Measurements from ENCODE around the gene EIF4A3.
"Not testable (repeated sequence)": the region's sequence is repeated elsewhere in the genome, so short reads cannot be mapped to it uniquely, and the experiment has no call there.

Gene EIF4A3

DNA sequence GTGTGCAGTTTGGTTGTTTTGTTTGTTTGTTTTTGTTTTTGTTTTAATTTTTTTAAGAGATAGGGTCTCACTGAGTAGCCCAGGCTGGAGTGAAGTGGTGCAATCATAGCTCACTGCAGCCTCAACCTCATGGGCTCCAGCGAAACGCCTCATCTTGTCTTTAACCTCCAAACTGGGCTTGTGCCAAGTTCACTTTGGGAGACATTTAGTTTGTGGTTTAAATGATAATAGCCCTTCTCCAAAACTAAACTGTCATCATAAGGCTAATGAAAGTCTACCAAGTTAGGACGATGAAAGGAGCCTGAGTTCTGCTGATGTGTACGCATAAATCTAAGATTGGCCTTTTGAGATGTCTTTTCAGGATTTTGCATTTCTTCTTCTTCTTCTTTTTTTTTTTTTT is 16.4 kb upstream of the EIF4A3 start:
- Mint-ChIP-seq H3K36me3 (no peaks in the 10 kb centered on the region), H3K4me1 (peaks cover 2 to 10% of the 10 kb centered on the region in 2 donors), H3K27me3 (peaks cover 12 to 15% of the 10 kb centered on the region in 2 donors), H3K9me3 (no peaks in the 10 kb centered on the region), H3K4me3 (no peak overlapping the region), H3K27ac (no peak overlapping the region)
- DNase-seq (no peak), ATAC-seq (replicated peaks) (no peak)

GRCh38 chr17:80160536-80160935 is 13.6 kb upstream of the EIF4A3 start:
- Mint-ChIP-seq H3K27ac (no peak overlapping the region), H3K27me3 (peaks cover 12 to 15% of the 10 kb centered on the region in 2 donors), H3K36me3 (peaks cover 0 to 5% of the 10 kb centered on the region in 2 donors), H3K4me3 (peak overlapping the region in 1 of 2 donors; percentile 15), H3K4me1 (peaks cover 2 to 10% of the 10 kb centered on the region in 2 donors), H3K9me3 (peaks cover 5% of the 10 kb centered on the region in 2 donors)
- peak; percentile 38 to 52 for ATAC-seq (replicated peaks)
- DNase-seq = no peak

DNA sequence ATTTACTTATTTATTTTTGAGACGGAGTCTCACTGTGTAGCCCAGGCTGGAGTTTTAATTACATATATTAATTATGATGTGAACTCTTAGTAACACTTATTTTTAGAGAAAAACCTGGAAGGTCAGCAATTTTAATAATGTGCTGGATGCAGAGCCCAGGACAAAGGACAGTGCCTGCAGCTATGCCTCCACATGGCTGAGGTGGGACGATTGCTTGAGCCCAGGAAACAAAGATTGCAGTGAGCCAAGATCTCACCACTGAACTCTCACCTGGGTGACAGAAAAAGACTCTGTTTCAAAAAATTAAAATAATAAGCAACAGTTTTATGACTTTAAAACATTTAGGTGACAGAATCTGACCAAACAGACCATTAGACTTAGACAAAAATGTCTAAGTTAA is 11.9 kb upstream of the EIF4A3 start:
- no peak for ATAC-seq (replicated peaks)
- no peak for DNase-seq
- Mint-ChIP-seq H3K36me3 (peaks cover 0 to 5% of the 10 kb centered on the region in 2 donors), H3K4me3 (no peak overlapping the region), H3K27ac (no peak overlapping the region), H3K9me3 (peaks cover 5% of the 10 kb centered on the region in 2 donors), H3K27me3 (peaks cover 12 to 15% of the 10 kb centered on the region in 2 donors), H3K4me1 (peaks cover 4 to 10% of the 10 kb centered on the region in 2 donors)

DNA sequence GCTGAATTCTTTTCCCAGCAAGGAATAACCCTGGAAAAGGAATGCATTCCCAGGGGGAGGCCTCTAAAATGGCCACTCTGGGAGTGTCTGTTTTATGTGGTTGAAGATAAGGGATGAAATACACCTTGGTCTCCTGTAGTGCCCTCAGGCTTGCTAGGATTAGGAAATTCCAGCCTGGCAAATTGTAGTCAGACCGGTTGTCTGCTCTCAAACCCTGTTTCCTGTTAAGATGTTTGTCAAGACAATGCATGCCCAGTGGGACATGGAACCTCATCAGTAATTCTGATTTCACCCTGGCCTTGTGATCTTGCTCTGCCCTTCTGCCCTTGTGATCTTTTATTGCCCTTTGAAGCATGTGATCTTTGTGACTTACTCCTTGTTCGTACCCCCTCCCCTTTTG is 8.7 kb upstream of the EIF4A3 start:
- peaks cover 10 to 12% of the 10 kb centered on the region in 2 donors for H3K27me3 Mint-ChIP-seq
- H3K4me3 Mint-ChIP-seq; H3K27ac Mint-ChIP-seq; ATAC-seq (replicated peaks); H3K9me3 Mint-ChIP-seq; DNase-seq; H3K36me3 Mint-ChIP-seq: not testable (repeated sequence)
- H3K4me1 Mint-ChIP-seq = peaks cover 16 to 23% of the 10 kb centered on the region in 2 donors

DNA sequence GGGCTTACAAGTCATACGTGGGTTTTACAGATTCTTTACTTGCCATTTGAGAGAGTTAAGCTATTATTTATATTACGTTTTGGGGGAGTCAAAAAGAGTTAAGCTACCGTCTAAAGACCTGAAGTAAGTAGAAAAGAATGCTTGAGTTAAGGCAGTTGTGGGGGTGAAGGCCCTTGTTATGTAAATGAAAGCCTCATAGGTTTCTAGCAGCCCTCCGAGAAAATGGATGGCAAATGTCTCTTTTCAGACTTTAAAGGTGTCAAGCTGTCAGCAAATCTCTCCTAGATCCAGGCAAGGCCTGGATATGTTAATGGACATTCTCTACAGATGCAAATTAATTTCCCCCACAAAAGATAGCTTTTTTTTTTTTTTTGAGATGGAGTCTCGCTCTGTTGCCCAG is 7.2 kb upstream of the EIF4A3 start:
- H3K36me3 Mint-ChIP-seq = peaks cover 0 to 5% of the 10 kb centered on the region in 2 donors
- no peak overlapping the region for H3K27ac Mint-ChIP-seq
- no peak for DNase-seq
- no peak for ATAC-seq (replicated peaks)
- H3K4me1 Mint-ChIP-seq = peaks cover 18 to 20% of the 10 kb centered on the region in 2 donors
- no peaks in the 10 kb centered on the region for H3K27me3 Mint-ChIP-seq
- peaks cover 5% of the 10 kb centered on the region in 2 donors for H3K9me3 Mint-ChIP-seq
- H3K4me3 Mint-ChIP-seq = no peak overlapping the region

DNA sequence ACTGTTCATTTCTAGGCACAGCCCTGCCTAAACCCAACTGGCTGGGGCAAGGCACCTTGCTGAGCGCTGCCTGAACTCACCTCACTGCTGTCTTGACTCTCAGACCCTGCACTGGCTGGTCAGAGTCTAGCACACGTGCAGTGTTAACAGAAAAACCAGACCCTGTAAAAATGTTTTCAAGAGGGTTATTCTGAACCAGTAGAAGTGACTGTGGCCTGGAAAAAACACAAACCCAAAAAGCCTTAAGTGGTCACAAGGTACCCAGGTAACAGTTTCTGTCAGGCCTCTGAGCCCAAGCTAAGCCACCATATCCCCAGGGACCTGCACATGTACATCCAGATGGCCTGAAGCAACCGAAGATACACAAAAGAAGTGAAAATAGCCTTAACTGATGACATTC is 6.1 kb upstream of the EIF4A3 start:
- H3K27me3 Mint-ChIP-seq = no peaks in the 10 kb centered on the region
- DNase-seq = peak; percentile 36
- H3K4me1 Mint-ChIP-seq = peaks cover 26% of the 10 kb centered on the region in 2 donors
- peak; percentile 90 to 92 for ATAC-seq (replicated peaks)
- peaks cover 5% of the 10 kb centered on the region in 2 donors for H3K9me3 Mint-ChIP-seq
- H3K27ac Mint-ChIP-seq = peak overlapping the region; percentile 92
- H3K36me3 Mint-ChIP-seq = peaks cover 0 to 5% of the 10 kb centered on the region in 2 donors
- H3K4me3 Mint-ChIP-seq = peak overlapping the region; percentile 47 to 54

DNA sequence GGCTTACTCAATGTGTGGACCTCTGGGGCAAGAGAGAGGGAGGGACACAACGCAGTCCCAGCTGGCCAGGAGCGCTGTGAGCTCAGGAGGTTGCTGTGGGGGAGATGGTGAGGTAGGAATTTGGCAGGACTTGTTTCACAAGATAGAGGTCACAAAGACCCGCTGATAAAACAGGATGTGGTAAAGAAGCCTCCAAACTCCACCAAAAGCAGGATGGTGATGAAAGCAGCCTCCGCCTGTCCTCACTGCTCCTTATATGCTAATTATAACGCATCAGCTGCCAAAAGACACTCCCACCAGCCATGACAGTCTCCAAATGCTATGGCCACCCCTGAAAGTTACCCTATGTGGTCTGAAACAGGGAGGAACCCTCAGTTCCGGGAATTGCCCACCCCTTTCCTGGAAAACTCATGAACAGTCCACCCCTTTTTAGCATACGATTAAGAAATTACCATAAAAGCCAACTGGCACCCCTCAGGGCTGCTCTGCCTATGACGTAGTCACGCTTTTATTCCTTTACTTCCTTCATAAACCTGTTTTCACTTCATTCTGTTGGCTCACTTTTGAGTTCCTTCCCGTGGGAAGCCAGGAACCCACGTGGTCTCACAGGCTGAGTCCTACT is 5.3 kb upstream of the EIF4A3 start:
- H3K27ac Mint-ChIP-seq = peak overlapping the region; percentile 43
- H3K9me3 Mint-ChIP-seq = peaks cover 5% of the 10 kb centered on the region in 2 donors
- peaks cover 26% of the 10 kb centered on the region in 2 donors for H3K4me1 Mint-ChIP-seq
- peak overlapping the region; percentile 47 to 54 for H3K4me3 Mint-ChIP-seq
- peaks cover 0 to 7% of the 10 kb centered on the region in 2 donors for H3K36me3 Mint-ChIP-seq
- ATAC-seq (replicated peaks) (no peak), DNase-seq (no peak)
- no peaks in the 10 kb centered on the region for H3K27me3 Mint-ChIP-seq

DNA sequence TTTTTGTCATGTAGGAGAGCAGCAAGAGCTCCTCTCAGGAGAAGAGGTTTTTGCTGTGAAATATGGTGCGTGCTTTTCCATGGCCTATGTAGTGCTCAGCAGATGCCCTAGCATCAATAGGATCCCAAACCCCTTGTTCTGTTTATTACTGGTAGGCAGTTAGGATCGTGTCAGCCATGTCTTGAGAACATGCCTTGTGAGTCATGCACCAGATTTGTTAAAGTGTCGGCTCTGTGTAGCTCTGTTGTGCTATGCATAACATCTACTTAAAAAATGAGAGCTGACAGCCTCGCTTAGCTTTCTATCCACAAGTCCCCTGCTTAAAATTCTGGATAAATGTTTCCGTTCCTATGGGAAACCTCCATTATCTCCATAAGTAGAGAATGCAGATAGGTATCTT is 4.4 kb upstream of the EIF4A3 start:
- Mint-ChIP-seq H3K27me3 (no peaks in the 10 kb centered on the region), H3K27ac (peak overlapping the region; percentile 70), H3K36me3 (peaks cover 2 to 10% of the 10 kb centered on the region in 2 donors), H3K9me3 (peaks cover 5% of the 10 kb centered on the region in 2 donors), H3K4me1 (peaks cover 26 to 27% of the 10 kb centered on the region in 2 donors), H3K4me3 (no peak overlapping the region)
- no peak for DNase-seq
- ATAC-seq (replicated peaks) = no peak

GRCh38 chr17:80146121-80147034 is 550 bp downstream of the EIF4A3 start:
- H3K36me3 Mint-ChIP-seq = peaks cover 14 to 24% of the 10 kb centered on the region in 2 donors
- no peaks in the 10 kb centered on the region for H3K27me3 Mint-ChIP-seq
- H3K27ac Mint-ChIP-seq = peak overlapping the region; percentile 98
- ATAC-seq (replicated peaks) (peak; percentile 6), DNase-seq (no peak)
- H3K9me3 Mint-ChIP-seq = no peaks in the 10 kb centered on the region
- peaks cover 25 to 37% of the 10 kb centered on the region in 2 donors for H3K4me1 Mint-ChIP-seq
- peak overlapping the region; percentile 89 to 97 for H3K4me3 Mint-ChIP-seq

DNA sequence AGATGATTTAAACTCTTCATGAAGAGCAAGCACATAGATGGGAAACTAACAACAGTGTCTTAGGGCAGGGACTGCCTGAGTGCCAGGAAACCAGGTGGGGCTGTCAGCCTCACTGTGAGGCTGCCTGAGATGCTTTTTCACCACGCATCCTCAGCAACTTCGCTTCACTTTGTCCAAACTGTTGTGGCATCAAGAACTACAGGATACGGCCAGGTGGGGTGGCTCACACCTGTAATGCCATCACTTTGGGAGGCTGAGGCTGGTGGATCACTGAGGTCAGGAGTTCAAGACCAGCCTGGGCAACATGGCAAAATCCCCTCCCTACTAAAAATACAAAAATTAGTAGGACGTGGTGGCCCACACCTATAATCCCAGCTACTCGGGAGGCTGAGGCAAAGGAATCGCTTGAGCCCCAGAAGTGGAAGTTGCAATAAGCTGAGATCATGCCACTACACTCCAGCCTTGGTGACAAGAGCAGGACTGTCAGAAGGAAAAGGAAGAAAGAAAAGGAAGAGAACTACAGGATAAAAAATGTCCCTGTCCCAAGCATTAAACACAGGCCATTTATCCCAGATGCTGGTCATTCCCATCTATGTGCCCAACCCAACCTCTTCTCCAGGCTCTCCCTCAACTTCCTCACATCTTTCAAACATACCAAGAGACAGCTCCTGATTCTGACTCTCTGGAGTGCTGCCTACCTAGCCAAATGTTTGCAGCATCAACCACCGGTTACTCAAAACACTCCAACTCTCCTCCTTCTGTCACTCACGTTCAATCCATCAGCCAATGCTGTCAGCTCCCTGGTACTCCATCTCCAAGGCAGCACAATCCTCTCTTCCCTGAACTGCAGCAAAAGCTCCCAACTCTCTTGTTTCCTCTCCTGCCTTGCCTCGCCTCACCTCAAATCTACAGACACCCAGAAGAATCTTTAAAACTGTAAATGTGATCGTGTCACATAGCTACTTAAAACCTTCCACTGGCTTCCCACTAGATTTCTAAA is 1.6 kb downstream of the EIF4A3 start:
- DNase-seq (no peak), ATAC-seq (replicated peaks) (no peak)
- Mint-ChIP-seq H3K27me3 (no peaks in the 10 kb centered on the region), H3K27ac (peak overlapping the region; percentile 43), H3K4me3 (peak overlapping the region; percentile 89), H3K4me1 (peaks cover 25 to 37% of the 10 kb centered on the region in 2 donors), H3K36me3 (peaks cover 14 to 27% of the 10 kb centered on the region in 2 donors), H3K9me3 (no peaks in the 10 kb centered on the region)

GRCh38 chr17:80142929-80143328 is 4.0 kb downstream of the EIF4A3 start:
- H3K27ac Mint-ChIP-seq = no peak overlapping the region
- H3K9me3 Mint-ChIP-seq = no peaks in the 10 kb centered on the region
- no peak for ATAC-seq (replicated peaks)
- no peak for DNase-seq
- H3K4me3 Mint-ChIP-seq = no peak overlapping the region
- H3K4me1 Mint-ChIP-seq = peaks cover 14 to 31% of the 10 kb centered on the region in 2 donors
- H3K36me3 Mint-ChIP-seq = peaks cover 35 to 47% of the 10 kb centered on the region in 2 donors
- H3K27me3 Mint-ChIP-seq = no peaks in the 10 kb centered on the region

GRCh38 chr17:80141463-80142165 is 5.3 kb downstream of the EIF4A3 start:
- no peaks in the 10 kb centered on the region for H3K27me3 Mint-ChIP-seq
- ATAC-seq (replicated peaks) (no peak), DNase-seq (no peak)
- no peaks in the 10 kb centered on the region for H3K9me3 Mint-ChIP-seq
- H3K4me1 Mint-ChIP-seq = peaks cover 14 to 31% of the 10 kb centered on the region in 2 donors
- no peak overlapping the region for H3K27ac Mint-ChIP-seq
- H3K4me3 Mint-ChIP-seq = no peak overlapping the region
- peaks cover 42 to 53% of the 10 kb centered on the region in 2 donors for H3K36me3 Mint-ChIP-seq

DNA sequence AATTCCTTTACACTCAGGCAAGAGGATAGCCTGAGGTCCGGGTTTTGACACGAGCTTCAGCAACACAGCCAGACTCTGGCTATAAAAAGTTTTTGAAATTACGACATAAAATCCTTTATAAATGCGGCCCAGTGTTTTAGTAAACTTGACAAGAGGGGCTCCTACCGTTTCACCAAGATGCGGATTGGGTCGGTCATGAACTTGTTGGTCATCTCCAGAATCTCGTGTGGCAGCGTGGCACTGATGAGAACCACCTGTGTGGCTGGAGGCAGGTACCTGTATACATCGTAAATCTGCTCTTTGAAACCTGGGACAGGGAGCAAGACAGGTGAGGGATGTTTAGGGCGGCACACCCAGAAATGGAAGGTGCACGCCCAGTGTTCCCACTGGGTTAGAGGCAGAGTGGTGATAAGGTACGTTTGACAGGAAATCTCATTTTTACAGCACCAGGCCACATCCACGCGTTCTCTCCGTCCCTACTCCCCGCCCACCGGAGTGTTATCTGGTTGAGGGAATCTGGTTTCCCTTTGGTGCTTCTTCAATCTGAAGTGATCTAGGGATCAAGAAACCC is 8.0 kb downstream of the EIF4A3 start:
- H3K4me3 Mint-ChIP-seq = no peak overlapping the region
- H3K4me1 Mint-ChIP-seq = peaks cover 5 to 8% of the 10 kb centered on the region in 2 donors
- no peak overlapping the region for H3K27ac Mint-ChIP-seq
- H3K36me3 Mint-ChIP-seq = peaks cover 39 to 60% of the 10 kb centered on the region in 2 donors
- DNase-seq (no peak), ATAC-seq (replicated peaks) (no peak)
- H3K27me3 Mint-ChIP-seq = no peaks in the 10 kb centered on the region
- H3K9me3 Mint-ChIP-seq = no peaks in the 10 kb centered on the region

Data from stimulated activated naive B cell treated with anti-CD40 and anti-IgM and Interleukin-4, amounts not matched to agents 10 μg/mL and 1 μg/mL and 100 μg/mL, for 72 hours (primary cell).